ELR (cell line): Measurements from ENCODE around the gene NTNG1.
A peak's percentile ranks its signal among the peaks of the same experiment; 100 is the strongest.

Experiments
- DNase-seq: peaks from one replicate; pipeline ENCODE4 v3.0.0-alpha.2; 2015; ENCODE audit warnings: low read depth

NTNG1 gene

GRCh38 chr1:107263291-107263915 is 122.6 kb downstream of the NTNG1 start:
- DNase-seq = no peak

DNA sequence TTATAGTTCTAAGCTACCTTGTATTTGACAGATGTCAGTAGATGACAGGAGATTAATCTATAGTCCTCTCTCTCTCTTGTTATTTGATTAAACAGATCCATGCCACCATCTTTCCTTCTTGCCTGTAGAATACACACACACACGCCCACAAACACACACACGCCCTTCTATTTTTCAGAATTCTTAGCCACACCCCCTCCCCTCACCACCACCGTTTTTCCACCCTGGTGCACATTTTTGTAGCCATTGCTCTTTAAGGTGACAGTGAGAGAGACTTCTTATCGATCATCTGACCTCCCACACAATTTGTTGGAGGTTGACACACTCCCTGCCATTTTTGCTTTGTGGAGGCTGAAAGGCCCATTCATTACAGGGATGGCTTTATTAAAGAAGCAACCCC is 123.2 kb downstream of the NTNG1 start:
- DNase-seq = peak; percentile 1

GRCh38 chr1:107264561-107264960 is 123.7 kb downstream of the NTNG1 start:
- peak; percentile 80 for DNase-seq

DNA sequence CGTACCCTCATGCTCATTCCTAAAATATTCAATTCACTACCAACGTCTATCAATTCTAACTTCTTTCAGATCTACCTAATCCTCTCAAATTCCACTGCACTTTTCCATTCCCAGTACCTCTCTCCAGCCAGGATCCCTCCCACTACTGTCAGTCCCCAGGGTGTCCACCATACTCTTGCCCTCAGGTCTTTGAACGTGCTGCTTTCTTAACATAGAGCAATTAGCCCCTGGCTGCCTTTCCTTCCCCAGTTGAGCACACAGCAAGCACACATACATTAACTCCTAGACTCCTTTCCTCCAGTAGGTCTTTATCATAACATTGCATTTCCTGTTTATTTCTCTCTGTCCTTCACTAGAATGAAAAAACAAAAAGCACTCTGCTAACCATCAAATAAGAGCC is 126.7 kb downstream of the NTNG1 start:
- DNase-seq = no peak

GRCh38 chr1:107272321-107272720 is 131.5 kb downstream of the NTNG1 start:
- DNase-seq = peak; percentile 3

- peak; percentile 28 for DNase-seq
Measured at GRCh38 chr1:107273515-107273914, 132.7 kb downstream of the NTNG1 start.

GRCh38 chr1:107274227-107274626 is 133.4 kb downstream of the NTNG1 start:
- DNase-seq = no peak

GRCh38 chr1:107276247-107276646 is 135.4 kb downstream of the NTNG1 start:
- no peak for DNase-seq

- peak; percentile 40 for DNase-seq
Measured at GRCh38 chr1:107277022-107277421, 136.2 kb downstream of the NTNG1 start.

DNA sequence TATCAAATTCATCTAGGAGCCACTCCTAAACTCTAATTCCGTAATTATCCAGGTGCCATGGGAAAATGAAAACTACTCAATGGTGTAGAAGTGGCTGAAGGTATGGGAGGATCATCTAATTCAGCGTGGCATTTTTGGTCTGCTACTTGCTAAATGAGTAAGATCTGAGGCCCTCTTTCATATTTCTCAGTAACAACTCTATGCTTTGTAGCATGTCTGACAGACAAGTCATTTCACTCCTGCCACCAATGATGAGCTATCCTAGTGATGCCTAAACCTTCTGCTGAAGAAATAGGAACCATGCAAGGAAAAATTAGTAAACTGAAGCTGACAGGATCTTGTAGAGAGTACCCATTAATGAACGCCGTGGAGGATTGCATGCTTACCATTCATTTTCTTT is 145.3 kb downstream of the NTNG1 start:
- no peak for DNase-seq

DNA sequence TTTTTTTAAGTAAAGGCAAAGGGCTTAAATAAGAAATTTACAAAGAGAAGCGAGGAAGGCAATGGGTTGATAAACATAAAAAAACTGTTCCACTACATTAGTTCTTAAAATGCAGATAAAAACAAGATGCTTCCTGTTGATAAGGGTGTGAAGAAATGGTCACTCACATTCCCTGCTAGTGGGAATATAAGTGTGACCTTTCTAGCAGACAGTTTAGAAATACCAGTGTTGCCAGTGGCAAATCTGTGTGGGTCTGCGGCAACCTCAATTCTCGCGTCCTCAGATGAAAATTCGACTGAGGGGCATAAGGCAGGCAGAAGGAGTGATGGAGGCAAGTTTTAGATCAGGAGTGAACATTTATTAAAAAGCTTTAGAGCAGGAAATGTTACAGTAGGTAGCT is 151.1 kb downstream of the NTNG1 start:
- DNase-seq = no peak

- no peak for DNase-seq
Measured at GRCh38 chr1:107293901-107294613, 153.2 kb downstream of the NTNG1 start.

GRCh38 chr1:107294686-107295085 is 153.8 kb downstream of the NTNG1 start:
- DNase-seq = no peak

DNA sequence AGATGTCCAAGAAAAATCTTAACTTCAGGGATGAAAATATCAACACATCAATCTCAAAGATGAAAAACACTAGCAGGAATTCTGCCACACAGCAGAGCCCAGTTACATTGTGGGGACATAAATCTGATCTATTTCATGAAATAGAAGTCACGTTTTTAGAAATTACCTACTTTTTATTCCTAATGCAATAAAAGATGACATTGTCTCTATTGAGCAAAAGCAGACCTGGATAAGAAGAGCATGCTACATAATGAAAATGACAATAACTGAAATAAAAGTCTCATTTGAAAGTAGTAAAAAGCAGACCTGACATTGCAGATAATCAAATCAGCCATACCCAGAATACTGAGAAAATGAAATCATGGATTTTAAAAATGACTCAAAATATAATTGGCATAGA is 156.8 kb downstream of the NTNG1 start:
- DNase-seq = no peak

GRCh38 chr1:107298526-107298925 is 157.7 kb downstream of the NTNG1 start:
- no peak for DNase-seq

GRCh38 chr1:107299521-107299920 is 158.7 kb downstream of the NTNG1 start:
- DNase-seq = no peak

DNA sequence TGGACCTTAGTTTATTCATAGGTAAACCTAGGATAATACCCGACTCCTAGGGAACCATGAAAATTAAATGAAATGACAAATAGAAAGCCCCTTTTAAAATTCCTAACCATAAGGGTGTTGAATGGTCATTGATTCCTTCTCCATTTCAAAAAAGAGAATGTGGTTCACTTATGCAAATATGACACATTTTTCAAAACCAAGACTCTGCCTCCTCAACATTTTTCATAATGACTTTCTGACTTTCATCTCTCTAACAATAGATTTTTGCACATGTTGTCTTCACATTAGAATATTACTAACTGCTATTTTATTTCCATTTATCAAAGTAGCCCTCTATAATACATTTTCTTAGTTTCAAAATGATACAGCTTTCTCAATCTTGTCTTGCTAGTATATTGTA is 169.1 kb downstream of the NTNG1 start:
- DNase-seq = no peak

- no peak for DNase-seq
Measured at GRCh38 chr1:107315652-107316051, 174.8 kb downstream of the NTNG1 start.

DNA sequence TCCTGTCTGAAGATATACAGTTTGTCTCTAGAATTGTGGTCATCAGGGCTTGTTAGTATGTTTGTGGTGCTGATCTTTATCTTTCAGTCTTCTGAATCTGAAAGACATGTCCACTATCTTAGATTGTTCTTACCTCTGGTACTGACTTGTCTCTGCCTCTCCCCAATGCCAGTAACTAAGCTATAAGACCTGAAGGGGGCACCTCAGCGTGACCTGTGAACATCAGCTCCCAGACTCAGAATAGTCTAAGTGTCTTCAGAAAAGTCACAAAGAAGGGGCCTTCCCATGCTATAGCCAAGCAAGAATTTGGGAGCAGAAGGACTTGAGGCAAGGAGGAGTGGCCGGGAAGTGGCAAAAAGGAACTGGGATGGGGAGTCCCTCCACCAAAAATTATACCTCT is 178.1 kb downstream of the NTNG1 start:
- DNase-seq = no peak

DNA sequence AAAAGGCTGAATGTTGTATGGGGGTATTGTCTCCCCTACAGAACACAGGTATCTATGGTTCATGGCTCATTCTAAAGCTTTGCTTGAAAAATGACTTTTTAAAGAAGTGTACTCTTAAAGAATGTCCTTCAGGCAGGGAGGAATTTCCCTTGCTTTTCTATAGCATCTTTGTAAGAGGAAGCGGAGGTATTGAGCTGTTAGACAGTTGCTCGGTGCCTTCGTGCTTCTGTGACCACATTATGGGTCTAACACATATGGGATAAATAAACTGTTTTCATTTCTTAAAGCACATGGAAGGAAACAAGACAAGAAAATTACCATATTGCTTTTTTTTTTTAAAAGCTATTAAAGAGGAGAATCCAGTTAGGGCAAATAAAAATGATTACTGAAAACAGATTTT is 182.9 kb downstream of the NTNG1 start:
- no peak for DNase-seq

- DNase-seq = peak; percentile 12
Measured at GRCh38 chr1:107326824-107327445, 186.1 kb downstream of the NTNG1 start.

GRCh38 chr1:107327446-107327845 is 186.6 kb downstream of the NTNG1 start:
- DNase-seq = no peak

DNA sequence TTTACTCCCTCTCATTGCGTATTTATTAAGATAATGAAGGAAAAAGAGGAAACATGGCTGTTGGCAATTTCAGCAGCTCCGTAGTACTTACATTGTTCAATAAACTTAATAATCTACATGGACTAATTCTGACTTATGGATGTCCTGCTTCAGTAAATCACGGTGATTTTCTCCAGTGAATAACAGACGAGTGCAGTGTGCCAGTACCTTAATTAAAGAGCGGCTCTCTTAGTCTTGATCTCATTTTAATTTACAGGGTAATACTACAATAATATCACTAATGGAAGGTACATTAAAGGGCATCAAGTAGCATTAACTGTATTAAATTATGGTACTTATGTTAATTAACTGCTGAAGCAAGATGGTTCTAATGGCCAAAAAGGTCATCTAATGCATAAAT is 187.2 kb downstream of the NTNG1 start:
- no peak for DNase-seq

- no peak for DNase-seq
Measured at GRCh38 chr1:107339775-107340174, 198.9 kb downstream of the NTNG1 start.
